GOT3 (cell line): ENCODE data around the gene RBM20.
"Not testable (repeated sequence)": the region's sequence is repeated elsewhere in the genome, so short reads cannot be mapped to it uniquely, and the experiment has no call there.

Experiments used
- DNase-seq: peaks from one replicate; lab custom pipeline; 2025; ENCODE audit warnings: mixed read lengths; lab: John Stamatoyannopoulos, UW

The RBM20 gene

DNA sequence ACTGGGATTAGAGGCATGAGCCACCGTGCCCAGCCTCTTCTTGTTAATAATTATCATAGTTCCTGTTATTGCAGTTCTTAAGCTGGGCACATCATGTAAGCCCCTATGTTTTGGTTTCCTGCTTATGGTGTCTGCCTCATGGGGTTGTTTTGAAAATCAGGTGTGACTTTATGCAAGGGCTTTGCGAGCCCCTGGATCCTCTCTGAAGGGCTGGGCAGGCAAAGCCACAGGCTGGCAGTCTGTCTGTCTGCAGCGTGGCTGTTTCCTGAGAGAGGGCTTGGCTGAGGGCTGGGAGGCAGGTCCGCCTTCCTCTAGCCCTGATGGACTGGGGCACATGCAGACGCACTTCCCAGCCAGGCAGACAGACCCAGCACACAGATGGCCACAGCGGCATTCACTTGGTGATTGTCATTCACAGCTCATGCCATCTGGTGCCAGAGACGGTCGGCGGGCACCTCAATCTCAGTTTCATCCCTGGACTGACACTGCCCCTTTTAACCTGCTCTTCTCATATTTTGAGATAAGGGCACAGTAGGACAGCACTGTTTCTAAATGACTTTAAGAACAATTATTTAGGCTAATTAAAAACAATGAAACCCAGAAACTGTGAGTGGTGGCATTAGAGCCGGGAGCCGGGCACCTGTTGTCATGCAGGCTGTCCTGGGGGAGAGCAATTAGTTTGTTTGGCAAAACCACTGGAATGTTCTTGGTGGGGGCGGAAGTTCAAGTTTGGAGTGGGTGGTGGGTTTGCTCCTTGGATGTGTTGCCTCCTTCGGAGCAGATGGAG is 35.5 kb downstream of the RBM20 start:
- DNase-seq: no peak

GRCh38 chr10:110680273-110681020 is 36.3 kb downstream of the RBM20 start:
- no peak for DNase-seq

DNA sequence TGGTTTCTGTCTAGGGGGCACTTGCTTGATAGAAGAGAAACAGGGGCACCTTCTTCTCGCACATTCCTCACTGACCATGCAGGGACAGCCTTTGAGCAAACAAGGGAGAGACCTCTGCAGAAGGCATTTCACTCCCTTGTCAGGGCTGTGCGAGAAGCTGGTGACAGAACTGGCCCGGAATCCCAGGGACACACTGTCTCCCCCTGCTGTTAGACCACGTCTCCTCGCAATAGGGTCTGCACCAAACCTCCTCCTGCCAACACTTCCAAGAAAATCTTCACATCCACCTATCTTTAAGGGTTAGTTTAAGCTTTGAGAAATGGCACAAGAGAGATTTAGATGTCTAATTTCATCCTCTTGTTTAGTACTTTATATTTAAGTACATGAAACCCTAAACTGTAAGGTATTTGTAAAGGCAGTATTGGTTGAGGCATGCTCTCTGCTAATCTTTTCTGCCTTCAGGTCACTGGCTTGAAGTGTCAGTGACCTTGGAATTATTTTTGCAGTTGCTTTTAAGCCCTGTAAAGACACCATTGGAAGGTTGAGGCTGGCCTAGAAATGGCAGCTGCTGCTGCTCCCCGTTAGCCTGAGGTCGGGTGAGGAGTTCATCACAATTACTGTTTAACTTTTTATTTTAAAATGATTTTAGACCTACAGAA is 37.0 kb downstream of the RBM20 start:
- no peak for DNase-seq

DNA sequence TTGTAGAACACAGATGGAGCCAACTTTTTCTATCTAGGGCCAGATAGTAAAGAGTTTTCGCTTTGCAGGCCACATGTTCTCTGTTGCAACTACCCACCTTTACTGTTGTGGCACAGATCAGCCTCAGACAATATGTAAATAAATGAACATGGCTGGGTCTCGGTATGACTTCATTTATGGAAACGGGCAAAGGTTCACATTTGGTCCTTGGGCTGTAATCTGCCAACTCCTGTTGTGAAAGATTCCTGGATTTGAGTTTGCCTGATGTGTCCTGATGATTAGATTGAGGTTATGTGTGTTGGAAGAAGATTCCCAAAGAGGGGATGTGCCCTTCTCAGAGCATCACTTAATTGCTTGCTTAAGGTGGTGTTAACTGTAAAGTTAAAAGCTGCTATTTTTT is 38.2 kb downstream of the RBM20 start:
- DNase-seq: no peak

GRCh38 chr10:110684800-110685446 is 40.8 kb downstream of the RBM20 start:
- DNase-seq: no peak

- no peak for DNase-seq
Observed at GRCh38 chr10:110686047-110686446, 41.9 kb downstream of the RBM20 start.

DNA sequence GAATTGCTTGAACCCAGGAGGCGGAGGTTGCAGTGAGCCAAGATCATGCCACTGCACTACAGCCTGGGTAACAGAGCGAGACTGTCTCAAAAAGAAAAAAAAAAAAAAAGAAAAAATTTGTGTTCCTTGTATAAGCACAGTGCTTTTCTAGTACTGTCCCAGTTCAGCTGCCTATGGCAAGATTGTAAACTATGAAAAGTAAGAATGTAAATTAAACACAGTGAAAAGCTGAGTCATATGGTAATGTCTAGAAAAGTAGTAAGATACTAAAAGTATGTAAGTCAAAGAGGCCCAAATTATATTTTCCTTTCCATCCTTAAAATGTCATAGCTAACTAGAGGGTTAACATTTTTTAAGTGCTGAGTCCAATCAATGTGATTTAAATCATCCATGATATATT is 42.8 kb downstream of the RBM20 start:
- no peak for DNase-seq

DNA sequence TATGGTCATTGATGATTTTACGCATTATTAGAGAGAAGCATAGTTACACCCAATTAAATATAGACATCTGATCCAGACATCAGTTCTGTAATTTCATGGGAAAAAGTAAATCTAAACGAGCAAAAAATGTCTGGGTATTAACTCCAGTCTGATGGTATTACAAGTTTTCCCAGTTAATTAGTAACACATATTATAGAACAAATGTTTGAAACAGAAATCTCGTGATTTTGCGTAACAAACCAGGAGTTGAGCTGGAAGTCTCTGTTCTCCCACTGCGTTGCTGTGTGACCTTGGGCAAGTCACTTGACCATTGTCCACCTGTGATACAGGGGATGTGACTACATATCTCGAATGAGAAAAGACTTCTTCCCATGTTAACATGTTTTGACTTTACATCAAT is 43.3 kb downstream of the RBM20 start:
- DNase-seq: no peak

GRCh38 chr10:110691139-110691538 is 47.0 kb downstream of the RBM20 start:
- no peak for DNase-seq

DNA sequence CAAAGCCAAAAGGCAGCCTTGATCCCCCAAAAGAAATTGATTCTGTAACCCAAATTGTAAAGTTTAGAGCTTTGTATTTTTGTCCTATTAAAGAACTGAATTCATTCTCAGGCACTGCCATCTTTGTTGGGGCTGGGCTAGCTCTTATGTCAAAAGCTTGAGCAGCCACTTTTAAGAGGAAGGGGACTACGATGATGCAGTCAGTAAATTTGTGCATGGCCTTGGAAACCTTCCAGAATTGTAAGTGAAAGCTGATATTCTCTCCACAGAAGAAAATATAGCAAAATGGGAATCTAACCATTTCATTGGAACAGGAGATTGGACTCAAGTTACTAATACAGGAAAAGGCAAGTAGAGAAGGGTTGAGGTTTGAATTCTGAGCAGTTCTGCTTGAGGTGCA is 50.1 kb downstream of the RBM20 start:
- DNase-seq: no peak

DNA sequence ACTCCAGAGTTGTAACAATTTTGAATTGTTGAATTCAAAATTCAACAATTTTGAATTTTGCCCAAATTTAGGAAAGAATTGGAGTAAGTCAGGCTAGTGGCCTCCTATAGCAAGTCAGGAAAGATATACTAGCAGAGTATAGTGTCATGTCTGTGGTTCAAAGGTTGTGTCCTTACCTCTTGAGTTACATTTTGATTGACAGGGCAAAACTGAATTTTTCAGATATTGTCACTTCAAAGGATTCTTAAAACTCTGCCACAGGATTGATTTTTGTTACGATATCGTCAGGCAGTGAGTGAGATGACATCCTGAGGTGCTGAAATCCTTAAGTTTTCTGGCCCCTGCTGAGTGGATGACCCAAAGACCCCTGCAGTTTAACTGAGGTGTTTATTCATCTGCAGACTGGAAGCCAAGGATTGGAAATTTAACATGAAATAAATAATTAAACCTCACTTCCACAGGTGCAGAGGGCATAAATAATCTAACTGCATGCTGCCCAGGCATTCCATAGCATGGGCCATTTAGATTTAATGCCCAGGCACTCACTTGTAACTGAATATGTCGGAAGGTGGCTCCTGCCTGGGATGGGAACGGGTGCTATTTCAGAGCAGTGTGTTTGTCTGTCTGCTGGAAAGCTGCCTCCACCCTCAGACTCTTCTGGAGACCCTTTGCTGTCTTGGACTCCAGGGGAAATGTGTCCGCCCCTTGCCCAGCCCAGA is 50.8 kb downstream of the RBM20 start:
- DNase-seq: no peak

DNA sequence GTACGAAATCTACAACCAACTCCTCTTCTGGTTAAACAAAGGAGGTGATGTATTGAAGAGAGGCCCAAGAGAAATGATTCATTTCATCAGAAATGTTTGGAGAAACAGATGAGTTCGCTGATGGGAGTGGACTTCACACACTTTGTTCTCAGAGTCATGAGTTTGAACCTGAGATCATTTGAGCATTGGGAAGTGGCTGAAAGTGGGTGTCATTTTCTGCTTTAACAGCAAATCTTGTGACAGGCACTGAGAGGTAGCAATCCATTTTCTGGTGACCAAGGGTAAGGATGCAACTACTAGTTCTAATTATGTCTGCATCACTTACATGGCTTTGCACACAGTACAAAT is 51.4 kb downstream of the RBM20 start:
- DNase-seq: no peak

DNA sequence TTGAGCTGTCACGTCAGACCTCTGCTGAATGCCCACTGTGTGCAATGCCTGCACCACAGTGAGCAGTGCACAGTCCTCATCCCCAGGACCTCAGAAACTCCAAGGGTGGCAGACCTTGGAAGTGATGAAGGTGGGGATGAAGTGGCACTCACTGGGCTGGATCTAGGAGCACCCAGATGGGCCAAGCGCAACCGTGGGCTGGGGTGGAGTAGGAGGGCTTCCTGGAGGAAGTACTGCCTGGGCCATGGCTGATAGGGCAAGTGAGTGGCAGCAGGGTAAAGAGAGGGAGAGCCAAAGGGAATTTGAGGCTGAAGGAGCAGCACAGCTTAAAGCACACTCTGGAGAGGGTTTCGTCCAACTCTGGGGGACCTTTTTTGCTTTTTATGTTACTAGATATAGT is 52.3 kb downstream of the RBM20 start:
- no peak for DNase-seq

DNA sequence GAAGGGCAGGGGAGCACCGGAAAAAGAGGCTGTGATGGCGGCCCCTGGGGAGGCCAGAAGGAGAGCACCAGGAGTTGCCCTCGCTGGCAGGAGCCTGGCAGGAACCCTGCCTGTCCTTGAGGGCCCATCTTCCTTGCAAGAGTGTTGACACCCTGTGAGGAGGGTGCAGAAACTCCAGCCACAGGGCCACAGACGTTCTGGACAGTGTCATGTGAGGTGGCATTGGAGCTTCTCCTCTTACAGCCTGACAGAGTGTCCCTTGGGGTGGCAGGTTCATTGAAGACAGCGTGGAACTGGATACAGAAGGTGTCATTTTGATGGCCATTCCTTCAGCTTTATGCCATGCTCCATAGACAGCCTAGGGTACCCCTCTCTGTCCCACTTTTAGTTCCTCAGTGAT is 54.2 kb downstream of the RBM20 start:
- no peak for DNase-seq

DNA sequence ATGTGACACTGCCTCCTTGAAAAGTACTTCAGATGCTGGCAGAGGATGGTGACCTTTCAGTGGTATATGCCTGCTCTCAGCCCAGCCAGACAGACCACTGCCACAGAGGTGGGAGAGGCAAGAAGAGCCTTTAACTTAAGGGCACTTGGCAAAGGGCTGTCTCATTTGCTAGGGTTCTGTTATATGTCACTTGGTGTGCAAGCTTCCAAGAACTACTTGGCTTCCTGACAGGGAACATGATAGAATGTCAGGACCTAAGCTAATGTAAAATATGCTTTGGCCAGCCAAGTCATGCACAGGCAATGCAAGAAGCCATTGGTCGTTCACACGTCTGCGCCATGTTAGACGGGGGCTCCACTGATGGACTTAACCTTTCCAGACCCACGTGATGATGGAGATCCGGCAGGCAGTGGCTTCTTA is 54.7 kb downstream of the RBM20 start:
- DNase-seq: no peak

DNA sequence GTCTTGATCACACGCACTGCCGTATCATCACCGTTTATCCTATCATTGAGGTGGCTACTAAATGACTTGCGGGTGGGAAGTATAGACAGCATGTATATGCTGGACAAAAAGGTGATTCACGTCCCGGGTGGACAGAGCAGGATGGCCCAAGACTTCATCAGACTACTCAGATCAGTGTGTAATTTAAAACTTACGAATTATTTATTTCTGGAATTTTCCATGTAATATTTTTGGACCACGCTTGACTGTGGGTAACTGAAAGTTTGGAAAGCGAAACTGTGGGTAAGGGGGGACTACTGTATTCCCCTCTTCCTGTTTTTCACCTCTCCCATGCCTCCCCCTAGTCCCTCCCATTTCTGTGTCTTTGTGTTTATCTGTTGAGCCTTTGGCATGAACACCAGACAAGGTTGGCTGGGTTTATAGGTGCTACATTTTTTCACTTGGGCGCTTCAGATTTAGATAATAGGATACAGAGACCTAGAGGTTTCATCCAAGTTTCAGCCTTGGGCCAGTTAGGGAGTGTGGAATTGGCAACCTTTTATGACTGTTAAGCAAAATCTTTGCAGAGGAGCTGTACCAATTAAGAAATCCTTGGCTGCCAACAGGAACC is 55.8 kb downstream of the RBM20 start:
- DNase-seq: no peak

DNA sequence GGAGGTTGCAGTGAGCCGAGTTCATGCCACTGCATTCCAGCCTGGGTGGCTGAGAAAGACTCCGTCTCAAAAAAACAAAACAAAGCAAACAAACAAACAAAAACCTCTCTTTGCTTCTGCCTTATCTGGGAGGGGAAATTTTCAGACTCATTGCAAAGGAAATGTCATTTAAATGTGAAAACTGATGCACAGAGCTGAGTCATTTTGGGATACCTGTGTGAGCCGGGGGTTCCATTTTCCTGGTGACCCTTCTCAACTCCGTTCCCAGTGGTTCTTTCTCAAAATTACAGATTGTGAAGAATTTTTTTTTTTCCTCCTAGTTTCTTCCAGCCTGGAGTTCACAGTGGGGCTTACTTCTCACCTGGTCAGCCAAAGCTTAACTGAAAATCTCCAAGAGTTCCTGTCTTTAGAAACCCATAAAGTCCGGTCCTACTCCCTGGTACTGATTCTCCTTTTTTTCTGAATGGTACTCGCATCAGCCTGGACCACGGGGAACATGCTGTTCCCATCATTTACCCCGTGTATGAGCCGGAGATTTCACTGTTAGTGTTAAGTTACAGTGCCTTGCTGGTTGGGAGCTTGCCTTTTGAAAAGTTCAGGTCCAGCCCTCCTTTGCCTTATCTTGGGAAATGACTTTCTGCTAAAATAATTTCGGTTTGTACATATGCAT is 56.9 kb downstream of the RBM20 start:
- DNase-seq: no peak

- DNase-seq: no peak
Observed at GRCh38 chr10:110701617-110701971, 57.5 kb downstream of the RBM20 start.

DNA sequence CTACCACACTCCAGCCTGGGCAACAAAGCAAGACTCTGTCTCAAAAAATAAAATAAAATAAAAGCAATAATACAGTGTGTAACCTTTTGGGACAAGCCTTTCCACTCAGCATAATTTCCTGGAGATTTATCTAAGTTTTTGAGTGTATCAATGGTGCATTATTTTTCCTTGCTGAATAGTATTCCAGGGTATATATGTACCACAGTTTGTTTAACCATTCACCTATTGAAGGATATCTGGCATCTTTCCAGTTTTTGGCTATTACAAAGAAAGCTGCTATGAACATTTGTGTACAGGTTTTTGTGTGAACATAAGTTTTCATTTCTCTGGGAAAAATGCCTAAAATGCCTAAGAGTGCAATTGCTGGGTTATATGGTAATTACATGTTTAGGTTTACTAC is 59.9 kb downstream of the RBM20 start:
- no peak for DNase-seq

DNA sequence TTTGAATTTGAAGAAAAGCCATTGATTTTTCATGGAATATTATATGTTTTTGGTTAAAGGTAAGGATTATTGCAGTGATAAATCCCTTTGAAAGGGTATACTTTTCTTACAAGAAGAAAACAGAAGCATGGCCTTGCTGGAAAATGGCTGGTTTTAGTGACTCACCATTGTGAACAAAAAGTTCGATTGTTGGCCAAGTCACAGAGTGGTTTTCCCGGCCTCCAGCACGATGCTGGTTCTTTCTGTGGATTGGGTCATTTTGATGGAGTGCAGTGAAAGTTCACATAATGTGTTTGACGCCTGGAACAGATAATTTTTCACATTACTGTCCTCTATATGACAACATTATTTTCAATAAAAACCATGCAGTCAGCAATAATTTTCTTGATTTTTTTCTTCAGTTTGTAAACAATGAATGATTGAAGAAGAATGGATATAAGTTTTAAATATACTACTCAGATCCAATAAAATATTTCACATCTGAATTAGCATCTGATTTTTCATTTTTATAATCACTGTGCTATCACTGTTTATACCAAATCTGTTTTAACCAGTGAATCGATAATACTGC is 60.9 kb downstream of the RBM20 start:
- DNase-seq: no peak

DNA sequence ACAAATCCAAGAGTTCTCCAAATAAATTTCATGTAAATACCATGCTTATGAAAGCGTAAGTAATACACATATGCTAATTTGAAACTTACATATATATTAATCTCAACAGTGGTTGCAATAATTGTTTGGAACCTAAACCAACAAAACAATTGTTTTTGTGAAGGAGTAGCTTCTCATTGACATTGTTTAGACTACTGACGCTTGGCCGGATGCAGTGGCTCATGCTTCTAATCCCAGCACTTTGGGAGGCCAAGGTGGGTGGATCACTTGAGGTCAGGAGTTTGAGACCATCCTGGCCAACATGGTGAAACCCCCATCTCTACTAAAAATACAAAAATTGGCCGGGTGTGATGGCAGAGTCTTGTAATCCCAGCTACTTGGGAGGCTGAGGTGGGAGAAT is 61.5 kb downstream of the RBM20 start:
- not testable (repeated sequence) for DNase-seq
